BE2C (cell line): ENCODE measurements around the gene SORBS2.

ENCODE experiments used
- DNase-seq: peaks from one replicate; pipeline ENCODE4 v3.0.0-alpha.2; 2020
- H3K27me3 ChIP-seq: fragments of 250-450 bp; sonication (Bioruptor Pico); 2 replicates; pipeline ENCODE4 v1.5.1; 2020; ENCODE audit warnings: mild to moderate bottlenecking
- H3K36me3 ChIP-seq: fragments of 250-450 bp; sonication (Bioruptor Pico); 2 replicates; pipeline ENCODE4 v1.5.1; 2020; ENCODE audit warnings: mild to moderate bottlenecking
- H3K4me1 ChIP-seq: fragments of 250-450 bp; sonication (Bioruptor Pico); 2 replicates; pipeline ENCODE4 v1.5.1; 2020
- H3K4me3 ChIP-seq: 2 replicates; pipeline ENCODE4 v1.5.1; 2011; ENCODE audit warnings: low read depth, low read length
- H3K9me3 ChIP-seq: fragments of 250-450 bp; sonication (Bioruptor Pico); 2 replicates; pipeline ENCODE4 v1.5.1; 2020
- TF ChIP-seq, protein P1 (sequence below): IDR thresholded peaks from 2 replicates; pipeline ENCODE4 v1.5.1; 2012; ENCODE audit warnings: mild to moderate bottlenecking, low read depth, low read length

SORBS2 gene

DNA sequence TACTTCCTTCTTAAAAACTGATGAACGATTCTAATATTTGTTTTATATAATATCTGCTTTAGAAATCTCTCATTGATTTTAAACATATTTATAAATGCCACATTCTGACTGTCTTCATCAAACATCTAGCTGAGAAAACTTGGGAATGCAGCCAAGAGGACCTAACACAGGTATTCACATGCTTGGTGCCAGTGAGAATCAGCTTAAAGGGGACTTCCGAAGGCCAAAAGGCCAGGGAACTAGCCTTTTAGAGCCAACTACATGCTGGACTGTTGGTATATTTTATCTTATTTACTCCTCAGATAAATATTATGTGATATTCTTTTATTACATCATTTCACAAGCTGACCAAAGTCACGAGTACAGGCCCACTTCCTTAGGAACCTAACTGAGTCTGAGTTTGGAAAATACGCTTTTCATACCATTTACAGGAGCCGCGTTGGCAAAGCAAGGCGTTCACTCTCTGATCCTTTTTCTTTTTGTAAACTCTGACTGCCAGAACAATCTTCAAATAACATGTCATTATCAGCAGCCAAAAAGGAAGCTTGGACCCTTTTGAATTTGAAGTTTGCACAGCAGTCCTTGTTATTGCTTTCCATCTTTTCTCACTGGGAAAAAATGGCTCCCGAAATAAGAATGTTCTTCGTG, 235.6 kb downstream of the SORBS2 start:
- no peak for DNase-seq
- Histone ChIP-seq H3K4me3 (no peak overlapping the region), H3K36me3 (no peaks in the 10 kb centered on the region), H3K9me3 (no peaks in the 10 kb centered on the region), H3K27me3 (no peaks in the 10 kb centered on the region), H3K4me1 (peaks cover 27% of the 10 kb centered on the region)
- TF ChIP-seq, protein P1, sequence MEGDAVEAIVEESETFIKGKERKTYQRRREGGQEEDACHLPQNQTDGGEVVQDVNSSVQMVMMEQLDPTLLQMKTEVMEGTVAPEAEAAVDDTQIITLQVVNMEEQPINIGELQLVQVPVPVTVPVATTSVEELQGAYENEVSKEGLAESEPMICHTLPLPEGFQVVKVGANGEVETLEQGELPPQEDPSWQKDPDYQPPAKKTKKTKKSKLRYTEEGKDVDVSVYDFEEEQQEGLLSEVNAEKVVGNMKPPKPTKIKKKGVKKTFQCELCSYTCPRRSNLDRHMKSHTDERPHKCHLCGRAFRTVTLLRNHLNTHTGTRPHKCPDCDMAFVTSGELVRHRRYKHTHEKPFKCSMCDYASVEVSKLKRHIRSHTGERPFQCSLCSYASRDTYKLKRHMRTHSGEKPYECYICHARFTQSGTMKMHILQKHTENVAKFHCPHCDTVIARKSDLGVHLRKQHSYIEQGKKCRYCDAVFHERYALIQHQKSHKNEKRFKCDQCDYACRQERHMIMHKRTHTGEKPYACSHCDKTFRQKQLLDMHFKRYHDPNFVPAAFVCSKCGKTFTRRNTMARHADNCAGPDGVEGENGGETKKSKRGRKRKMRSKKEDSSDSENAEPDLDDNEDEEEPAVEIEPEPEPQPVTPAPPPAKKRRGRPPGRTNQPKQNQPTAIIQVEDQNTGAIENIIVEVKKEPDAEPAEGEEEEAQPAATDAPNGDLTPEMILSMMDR = no peak

DNA sequence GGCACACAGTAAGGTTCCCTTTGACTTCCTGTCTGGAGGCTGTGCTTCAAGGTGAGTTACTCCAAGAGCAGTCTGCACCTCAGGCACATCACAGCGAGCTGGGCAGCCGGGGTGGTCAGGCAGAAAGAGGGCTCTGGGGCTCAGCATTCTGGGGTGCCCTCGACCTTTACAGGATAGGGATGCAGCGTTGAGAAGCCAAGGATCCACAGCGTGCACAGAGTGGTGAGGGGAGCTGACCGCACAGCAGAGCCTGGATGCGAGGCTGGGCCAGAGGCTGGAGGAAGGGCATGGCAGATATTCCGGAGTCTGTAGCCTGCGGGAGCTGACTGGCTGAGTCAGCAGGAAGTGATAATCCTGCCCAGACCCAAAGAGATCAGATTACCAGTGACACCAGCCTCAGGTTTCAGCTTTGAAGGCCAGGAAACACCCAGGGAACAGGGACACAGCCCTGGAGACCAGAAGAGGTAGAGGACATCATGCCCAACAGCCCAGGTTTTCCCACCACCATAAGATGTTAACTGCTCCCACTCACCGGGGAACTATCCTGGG, 238.3 kb downstream of the SORBS2 start:
- TF ChIP-seq, protein P1 = no peak
- H3K4me1 ChIP-seq = peaks cover 38% of the 10 kb centered on the region
- H3K36me3 ChIP-seq = no peaks in the 10 kb centered on the region
- no peaks in the 10 kb centered on the region for H3K27me3 ChIP-seq
- no peaks in the 10 kb centered on the region for H3K9me3 ChIP-seq
- H3K4me3 ChIP-seq = peak overlapping the region; percentile 17; the same call in 1 of the 2 replicates
- peak; percentile 86 for DNase-seq

DNA sequence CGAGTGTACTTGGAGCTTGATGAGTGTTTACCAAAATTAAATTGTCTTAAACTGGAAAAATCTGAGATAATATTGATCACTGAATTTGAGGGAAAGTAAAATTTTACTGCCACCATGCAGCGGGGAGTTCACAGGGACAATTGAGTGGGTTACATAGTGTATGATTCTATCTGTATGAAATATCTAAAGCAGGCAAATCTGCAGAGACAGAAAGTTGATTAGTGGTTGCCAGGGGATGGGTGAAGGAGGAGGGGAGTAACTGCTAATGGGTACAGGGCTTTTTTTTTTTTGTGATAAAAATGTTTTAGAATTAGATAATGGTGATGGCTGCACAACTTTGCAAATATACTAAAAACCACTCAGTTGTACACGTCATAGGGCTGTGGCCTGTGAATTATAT, 241.3 kb downstream of the SORBS2 start:
- Histone ChIP-seq H3K9me3 (no peaks in the 10 kb centered on the region), H3K36me3 (no peaks in the 10 kb centered on the region), H3K27me3 (no peaks in the 10 kb centered on the region), H3K4me1 (peaks cover 37% of the 10 kb centered on the region), H3K4me3 (no peak overlapping the region)
- DNase-seq = no peak
- TF ChIP-seq, protein P1 = no peak

DNA sequence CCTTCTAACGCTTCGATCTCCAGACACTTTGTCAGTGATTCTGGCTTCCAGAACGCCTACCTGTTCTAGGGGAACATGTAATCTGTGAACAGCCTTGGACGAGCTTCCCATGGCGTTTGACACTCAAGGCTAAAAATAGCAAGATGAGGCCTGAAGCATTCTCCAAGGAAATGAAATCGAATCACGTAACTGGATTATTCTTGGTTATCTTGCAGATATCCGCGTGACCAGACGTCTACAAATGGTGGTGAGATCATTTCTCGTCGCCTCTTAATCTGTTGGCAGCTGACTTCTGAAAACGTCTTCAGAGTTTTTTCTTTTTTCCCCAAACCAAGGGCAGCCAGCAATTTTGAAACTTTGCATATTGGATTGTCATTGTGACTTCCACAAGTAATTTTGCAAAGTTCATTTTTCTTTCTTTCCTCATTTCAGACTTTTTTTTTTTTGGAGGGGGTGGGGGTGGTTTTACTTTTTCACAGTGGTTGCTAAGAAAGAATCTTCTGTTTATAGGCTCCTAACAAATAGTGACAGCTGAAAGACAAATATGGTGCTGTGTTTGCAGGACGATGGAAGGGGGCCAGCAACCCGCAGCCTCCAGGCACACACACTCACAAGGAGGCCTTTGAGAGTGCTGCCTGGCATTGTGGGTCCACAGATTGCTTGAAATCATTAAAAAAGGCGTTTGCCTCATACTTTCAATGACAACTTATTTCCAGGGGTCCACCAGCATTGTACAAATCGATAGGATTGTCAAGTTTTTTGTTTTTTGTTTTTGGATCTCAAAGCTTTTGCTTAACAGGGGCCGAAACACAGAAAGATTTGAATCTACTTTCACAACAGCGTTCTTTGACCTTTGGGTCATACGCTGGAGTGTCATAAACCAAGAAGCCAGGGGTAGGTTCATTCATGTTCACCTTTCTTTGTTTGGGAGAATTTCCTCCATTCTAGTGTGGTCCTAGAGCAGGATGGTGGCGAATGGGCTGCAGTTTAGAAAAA, 244.3 kb downstream of the SORBS2 start:
- TF ChIP-seq, protein P1 = no peak
- Histone ChIP-seq H3K4me3 (no peak overlapping the region), H3K27me3 (no peaks in the 10 kb centered on the region), H3K36me3 (no peaks in the 10 kb centered on the region), H3K9me3 (no peaks in the 10 kb centered on the region), H3K4me1 (peaks cover 29% of the 10 kb centered on the region)
- peak; percentile 45 for DNase-seq

DNA sequence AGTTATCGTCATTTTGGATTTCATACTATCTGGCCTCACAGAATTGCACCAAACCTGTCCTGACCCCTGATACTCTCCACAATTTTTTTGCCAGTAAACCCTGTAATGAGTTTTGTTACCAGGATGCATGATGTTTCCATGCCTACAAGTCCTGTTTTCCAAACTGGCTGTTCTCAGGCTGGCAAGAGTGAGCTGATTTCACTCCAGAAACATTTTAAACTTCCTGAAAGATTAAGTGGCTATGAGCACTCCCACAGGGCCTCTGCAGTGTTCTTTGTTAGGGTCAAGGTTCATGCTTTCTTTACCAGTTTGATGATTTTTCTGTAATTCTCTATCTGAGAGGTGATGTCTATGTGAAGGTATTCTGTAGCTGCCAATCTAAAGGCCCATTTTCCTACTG, 245.0 kb downstream of the SORBS2 start:
- H3K36me3 ChIP-seq = no peaks in the 10 kb centered on the region
- peaks cover 29% of the 10 kb centered on the region for H3K4me1 ChIP-seq
- no peaks in the 10 kb centered on the region for H3K9me3 ChIP-seq
- no peaks in the 10 kb centered on the region for H3K27me3 ChIP-seq
- H3K4me3 ChIP-seq = no peak overlapping the region
- TF ChIP-seq, protein P1 = no peak
- no peak for DNase-seq
